HEK293 (cell line): ENCODE results near the gene TRAF3.
A peak's percentile ranks its signal among the peaks of the same experiment; 100 is the strongest.

ENCODE experiments used
- CTCF ChIA-PET: fragments of 350-600 bp; formaldehyde crosslinking; extraction: SDS; loops from one replicate; lab custom pipeline; 2021; ENCODE audit warnings: antibody characterized with exemption; lab: Yijun Ruan, JAX
- POLR2A ChIA-PET: fragments of 300-600 bp; formaldehyde crosslinking; extraction: SDS; loops from one replicate; lab custom pipeline; 2020; ENCODE audit warnings: antibody characterized with exemption, inconsistent platforms; lab: Yijun Ruan, JAX
- H3K27ac ChIP-seq: fragments of 200-500 bp; sonication (Bioruptor generic); 2 replicates; pipeline ENCODE4 v1.5.1; 2014; ENCODE audit warnings: low read depth, low read length, control low read depth, inconsistent platforms; ENCODE audit errors: extremely low read depth
- H3K36me3 ChIP-seq, 2 experiments: fragments of 200-500 bp in 1 of 2; sonication (Bioruptor generic) in 1 of 2; 1 replicate in 1 of 2; 2 replicates in 1 of 2; pipeline ENCODE4 v1.5.1; 2014 to 2017; ENCODE audit warnings: inconsistent platforms in 2 of 2, low read length in 2 of 2; ENCODE audit not compliant: control insufficient read depth in 2 of 2, insufficient read depth in 1 of 2
- H3K4me1 ChIP-seq: fragments of 200-500 bp; sonication (Bioruptor generic); 2 replicates; pipeline ENCODE4 v1.5.1; 2014; ENCODE audit warnings: mild to moderate bottlenecking, low read length, inconsistent platforms; ENCODE audit not compliant: control insufficient read depth, insufficient read depth
- H3K4me3 ChIP-seq: 2 replicates; pipeline ENCODE4 v1.5.1; 2011; ENCODE audit warnings: low read depth, mild to moderate bottlenecking, control low read depth, low read length, moderate library complexity
- H3K9me3 ChIP-seq: fragments of 200-500 bp; sonication (Bioruptor generic); 2 replicates; pipeline ENCODE4 v1.5.1; 2014; ENCODE audit warnings: low read depth, low read length, inconsistent platforms; ENCODE audit not compliant: control insufficient read depth, insufficient read depth
- BCL6B ChIP-seq: fragments of 450-650 bp; formaldehyde crosslinking; IDR thresholded peaks from 2 replicates; pipeline ENCODE4 v1.5.1; 2017; ENCODE audit warnings: missing biosample characterization, missing genetic modification characterization
- CTCF ChIP-seq: fragments of 450-650 bp; formaldehyde crosslinking; IDR thresholded peaks from 2 replicates; pipeline ENCODE4 v1.5.1; 2016; ENCODE audit warnings: missing biosample characterization, missing genetic modification characterization
- HOXA7 ChIP-seq: sonication (generic); formaldehyde crosslinking; IDR thresholded peaks from 2 replicates; pipeline ENCODE4 v1.8.1; 2022; ENCODE audit warnings: missing genetic modification reagents, borderline replicate concordance
- PRDM1 ChIP-seq: fragments of 450-650 bp; formaldehyde crosslinking; IDR thresholded peaks from 2 replicates; pipeline ENCODE4; 2016; ENCODE audit warnings: missing biosample characterization, missing genetic modification characterization
- SCRT1 ChIP-seq: fragments of 450-650 bp; formaldehyde crosslinking; IDR thresholded peaks from 2 replicates; pipeline ENCODE4 v1.5.1; 2016; ENCODE audit warnings: missing biosample characterization, missing genetic modification characterization, borderline replicate concordance
- SCRT2 ChIP-seq: fragments of 450-650 bp; formaldehyde crosslinking; IDR thresholded peaks from 2 replicates; pipeline ENCODE4 v1.5.1; 2016; ENCODE audit warnings: missing biosample characterization, missing genetic modification characterization
- TSHZ1 ChIP-seq: fragments of 450-650 bp; formaldehyde crosslinking; IDR thresholded peaks from 2 replicates; pipeline ENCODE4 v1.5.1; 2016; ENCODE audit warnings: missing biosample characterization, missing genetic modification characterization, borderline replicate concordance
- ZBTB1 ChIP-seq: fragments of 450-650 bp; formaldehyde crosslinking; IDR thresholded peaks from 2 replicates; pipeline ENCODE4 v1.5.1; 2016; ENCODE audit warnings: missing biosample characterization, missing genetic modification characterization
- ZBTB11 ChIP-seq: fragments of 450-650 bp; formaldehyde crosslinking; conservative IDR thresholded peaks from 2 replicates; pipeline ENCODE4 v1.5.1; 2016; ENCODE audit warnings: low read depth, missing biosample characterization, missing genetic modification characterization
- ZFP37 ChIP-seq: fragments of 450-650 bp; formaldehyde crosslinking; IDR thresholded peaks from 2 replicates; pipeline ENCODE4 v1.5.1; 2016; ENCODE audit warnings: missing biosample characterization, missing genetic modification characterization
- ZNF121 ChIP-seq: fragments of 450-650 bp; formaldehyde crosslinking; IDR thresholded peaks from 2 replicates; pipeline ENCODE4 v1.5.1; 2016; ENCODE audit warnings: missing biosample characterization, missing genetic modification characterization
- ZNF133 ChIP-seq: fragments of 450-650 bp; formaldehyde crosslinking; IDR thresholded peaks from 2 replicates; pipeline ENCODE4 v1.5.1; 2016; ENCODE audit warnings: missing biosample characterization, missing genetic modification characterization
- ZNF223 ChIP-seq: fragments of 450-650 bp; formaldehyde crosslinking; IDR thresholded peaks from 2 replicates; pipeline ENCODE4 v1.5.1; 2016; ENCODE audit warnings: missing biosample characterization, missing genetic modification characterization
- ZNF335 ChIP-seq: fragments of 450-650 bp; formaldehyde crosslinking; conservative IDR thresholded peaks from 2 replicates; pipeline ENCODE4 v1.5.1; 2016; ENCODE audit warnings: missing biosample characterization, missing genetic modification characterization
- ZNF341 ChIP-seq: fragments of 450-650 bp; formaldehyde crosslinking; IDR thresholded peaks from 2 replicates; pipeline ENCODE4; 2016; ENCODE audit warnings: low read depth, missing biosample characterization, missing genetic modification characterization
- ZNF366 ChIP-seq: fragments of 450-650 bp; formaldehyde crosslinking; conservative IDR thresholded peaks from 2 replicates; pipeline ENCODE4 v1.5.1; 2016; ENCODE audit warnings: missing biosample characterization, missing genetic modification characterization
- ZNF394 ChIP-seq: fragments of 450-650 bp; formaldehyde crosslinking; IDR thresholded peaks from 2 replicates; pipeline ENCODE4 v1.5.1; 2016; ENCODE audit warnings: missing biosample characterization, missing genetic modification characterization, mild to moderate bottlenecking, moderate library complexity, borderline replicate concordance
- ZNF433 ChIP-seq: fragments of 450-650 bp; formaldehyde crosslinking; IDR thresholded peaks from 2 replicates; pipeline ENCODE4 v1.5.1; 2016; ENCODE audit warnings: missing biosample characterization, missing genetic modification characterization, low read depth
- ZSCAN5A ChIP-seq: fragments of 450-650 bp; formaldehyde crosslinking; IDR thresholded peaks from 2 replicates; pipeline ENCODE4 v1.5.1; 2016; ENCODE audit warnings: missing biosample characterization, missing genetic modification characterization

The TRAF3 gene

GRCh38 chr14:102772781-102773570, 4.3 kb upstream of the TRAF3 start:
- Histone ChIP-seq H3K27ac (no peak overlapping the region), H3K4me1 (no peaks in the 10 kb centered on the region), H3K9me3 (no peaks in the 10 kb centered on the region), H3K4me3 (no peak overlapping the region), H3K36me3 (no peaks in the 10 kb centered on the region)
- ChIA-PET POLR2A (no interaction called here), CTCF (interaction anchor here (1.1 to 2.2 kb wide), 2 partner anchors 74 to 78 kb away, joined by 4 to 14 read pairs; no protein-coding TSS in a partner anchor)
- TF ChIP-seq ZSCAN5A (tag by site-specific recombination) (no peak), ZNF335 (tag by site-specific recombination) (peak; percentile 50; the same call in 1 of the 2 replicates), ZNF121 (tag by site-specific recombination) (0 out of 2 replicates have a peak, but pooled peaks have one; percentile 22), CTCF (peak; percentile 50), ZNF366 (tag by site-specific recombination) (peak; percentile 84)

- CTCF ChIA-PET, result interaction anchor here (0.7 to 1.3 kb wide), 7 partner anchors 28 to 307 kb away, joined by 3 to 5 read pairs (median 3); no protein-coding TSS in a partner anchor
- H3K4me3 ChIP-seq, result no peak overlapping the region
- TF ChIP-seq TSHZ1 (tag by site-specific recombination) (no peak), ZBTB11 (tag by site-specific recombination) (no peak), ZNF341 (tag by site-specific recombination) (0 out of 2 replicates have a peak, but pooled peaks have one; percentile 10), ZNF394 (tag by site-specific recombination) (no peak), ZNF433 (tag by site-specific recombination) (no peak), HOXA7 (no peak), ZFP37 (tag by site-specific recombination) (no peak), SCRT2 (tag by site-specific recombination) (peak; percentile 17; the same call in 1 of the 2 replicates), SCRT1 (tag by site-specific recombination) (no peak), ZBTB1 (no peak), ZNF133 (no peak), ZNF223 (no peak), BCL6B (tag by site-specific recombination) (0 out of 2 replicates have a peak, but pooled peaks have one; percentile 13), ZNF366 (tag by site-specific recombination) (peak; percentile 59), ZNF335 (tag by site-specific recombination) (no peak), PRDM1 (tag by site-specific recombination) (peak; percentile 80)
These were observed 2.7 kb upstream of the TRAF3 start for GRCh38 chr14:102774391-102775153.

More at GRCh38 chr14:102774391-102775153, 2.7 kb upstream of the TRAF3 start:
- H3K4me1 ChIP-seq, result peaks cover 5% of the 10 kb centered on the region
- H3K27ac ChIP-seq, result no peak overlapping the region
- POLR2A ChIA-PET, result no interaction called here
- H3K9me3 ChIP-seq, result no peaks in the 10 kb centered on the region
- no peaks in the 10 kb centered on the region for H3K36me3 ChIP-seq
